Subcutaneous adipose tissue (tissue), 4 donors: Measurements from ENCODE around the gene RASL10A. TPM values are rescaled to one million over a fixed set of nuclear protein-coding genes. Genes with fewer than 3 reads are reported as not detected.

ENCODE experiments used
- CTCF ChIP-seq: fragments of 450-650 bp; IDR thresholded peaks from one replicate; pipeline ENCODE4 v1.5.1; 2016; ENCODE audit warnings: low read depth, mild to moderate bottlenecking, control low read depth, antibody characterized with exemption, moderate library complexity
- total RNA-seq, 4 donors: library from RNA; depleted of rRNA; stranded (reverse); fragments of >200 nt; gene quantifications; one replicate each; pipeline ENCODE4 v1.1.0, GENCODE V29; 2016

The RASL10A gene
- total RNA-seq, 4 donors from 2014 or later = 0.38 to 2.2 (median 1.1) TPM

- TF ChIP-seq CTCF = no peak
These were observed 33.5 kb upstream of the RASL10A start for GRCh38 chr22:29348956-29349355.

DNA sequence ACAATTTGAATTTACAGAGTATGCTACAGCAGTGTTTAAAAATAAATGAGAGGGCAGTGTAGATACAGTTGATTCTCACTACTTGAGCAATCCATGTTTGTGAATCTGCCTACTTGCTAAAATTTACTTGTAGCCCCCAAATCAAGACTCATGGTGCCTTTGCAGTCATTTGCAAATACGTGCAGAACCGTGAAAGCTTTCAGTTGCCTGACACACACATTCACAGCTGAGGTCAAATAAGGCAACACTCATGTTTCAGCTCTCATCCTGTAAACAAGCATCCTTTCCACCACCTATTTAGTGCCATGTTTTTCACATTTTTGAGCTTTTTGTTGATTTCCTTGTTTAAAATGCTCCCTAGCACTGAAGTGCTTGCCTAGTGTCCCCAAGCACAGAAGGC is 32.5 kb upstream of the RASL10A start:
- no peak for TF ChIP-seq CTCF

DNA sequence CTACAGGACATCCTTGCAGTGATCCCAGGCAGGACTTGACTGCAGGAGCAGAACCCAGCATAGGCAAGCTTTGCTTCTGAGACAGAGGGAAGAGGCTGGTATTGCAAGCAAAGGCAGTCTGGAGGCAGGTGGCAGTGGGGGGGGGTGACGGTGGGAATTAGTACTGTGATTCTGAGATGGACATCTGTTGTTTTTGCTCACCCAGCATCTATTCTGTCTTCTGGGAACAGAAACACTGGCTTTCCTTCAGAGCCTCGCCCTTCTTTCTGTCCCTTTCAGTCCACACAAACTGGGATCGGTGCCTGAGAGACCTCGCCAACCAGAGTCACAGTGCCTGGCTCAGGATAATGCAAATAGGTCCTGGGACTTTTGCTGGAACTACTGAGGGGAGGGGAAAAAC is 31.2 kb upstream of the RASL10A start:
- no peak for TF ChIP-seq CTCF

DNA sequence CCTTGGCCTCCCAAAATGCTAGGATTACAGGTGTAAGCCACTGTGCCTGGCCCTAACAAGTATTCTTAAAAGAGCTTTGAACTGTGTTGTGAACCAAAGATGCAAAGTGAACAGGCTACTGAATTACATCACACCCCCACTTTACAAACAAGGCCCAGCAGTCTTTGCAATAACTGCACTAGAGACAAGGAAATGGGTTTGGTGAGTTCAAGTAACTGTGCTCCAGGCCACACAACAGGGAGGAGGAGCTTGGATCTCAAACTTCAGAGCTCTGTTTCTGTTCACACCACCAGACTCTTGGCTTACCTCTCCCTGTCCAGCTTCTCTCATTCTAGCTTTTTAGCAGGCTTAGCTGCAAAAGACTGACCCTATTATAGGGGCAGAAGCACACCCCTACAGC is 30.4 kb upstream of the RASL10A start:
- no peak for TF ChIP-seq CTCF

GRCh38 chr22:29344137-29344536 is 28.6 kb upstream of the RASL10A start:
- TF ChIP-seq CTCF = no peak

DNA sequence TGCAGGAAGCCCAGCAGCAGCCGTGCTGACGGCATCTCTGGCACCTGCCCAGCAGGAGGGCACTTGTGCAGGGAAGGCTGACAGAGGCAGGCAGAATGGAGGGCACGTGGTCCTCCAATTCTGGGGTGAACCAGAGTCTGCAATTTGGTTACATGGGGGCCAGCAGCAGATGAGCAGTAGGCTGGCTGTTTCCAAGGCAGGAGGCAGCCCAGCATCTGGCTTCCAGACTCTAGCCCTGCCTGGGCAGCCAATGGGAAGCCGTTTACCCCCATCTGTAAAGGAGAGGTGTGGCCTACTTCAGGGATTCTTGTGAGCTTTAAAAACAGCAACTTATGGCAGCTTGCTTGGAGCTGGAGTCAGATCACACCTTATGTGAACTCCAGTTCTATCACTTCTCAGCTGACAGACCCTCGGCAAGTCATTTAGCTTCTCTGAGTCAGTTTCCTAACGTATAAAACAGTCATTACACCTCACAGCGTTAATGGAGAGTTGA is 27.9 kb upstream of the RASL10A start:
- TF ChIP-seq CTCF = no peak

DNA sequence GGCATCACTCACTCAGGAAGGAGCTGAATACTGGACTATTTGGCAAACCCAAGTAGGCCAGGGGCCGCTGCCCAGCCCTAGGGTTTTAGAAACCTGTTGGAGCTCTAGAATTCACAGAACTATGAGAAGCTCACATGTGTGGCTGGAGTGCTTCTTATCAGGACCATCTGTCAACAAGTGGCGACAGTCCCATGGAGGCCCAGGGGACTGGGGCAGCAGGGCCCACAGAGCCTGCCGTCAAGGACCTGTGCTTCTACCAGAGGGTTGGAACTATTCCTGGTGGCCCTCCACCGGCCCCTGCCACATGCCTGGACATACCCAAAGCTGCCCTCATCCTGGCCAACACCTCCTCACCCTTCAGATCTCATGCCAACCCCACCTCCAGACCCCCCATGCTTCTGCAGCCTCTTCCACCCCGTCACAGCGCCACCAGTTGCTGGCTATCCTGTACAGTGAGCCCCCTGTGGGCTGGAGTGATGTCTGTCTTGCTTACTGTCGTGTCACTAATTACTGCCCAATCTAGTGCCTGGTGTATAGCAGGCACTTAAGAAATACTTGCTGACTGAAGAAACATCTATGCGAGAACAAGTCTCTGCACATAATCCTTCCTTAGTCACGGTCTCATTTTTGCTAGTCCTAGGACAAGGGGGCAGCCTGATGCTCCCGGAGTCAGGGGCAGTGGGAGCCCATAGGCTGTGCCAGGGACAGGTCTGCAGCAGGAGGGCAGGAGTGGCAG is 27.2 kb upstream of the RASL10A start:
- no peak for TF ChIP-seq CTCF
